Activated T-helper 2 cell treated with anti-CD3 and anti-CD28 coated beads, Interferon-gamma antibody, Interleukin-2, Interleukin-4, amounts not matched to agents 10 μg/mL and 5 μg/mL and 100 μg/mL, durations not matched to agents 14 hours and 24 hours and 36 hours (primary cell): Measurements from ENCODE around the gene OSBPL5. TPM values are rescaled to one million over a fixed set of nuclear protein-coding genes. Genes with fewer than 3 reads are reported as not detected.
"Not testable (repeated sequence)": the region's sequence is repeated elsewhere in the genome, so short reads cannot be mapped to it uniquely, and the experiment has no call there.

ENCODE experiments used
- DNase-seq: peaks from one replicate; pipeline ENCODE4 v3.0.0; 2021; ENCODE audit warnings: low spot score
- H3K27ac Mint-ChIP-seq: one replicate; pipeline ENCODE4 v1.8.0; 2021; ENCODE audit warnings: mixed read lengths
- H3K27me3 Mint-ChIP-seq: one replicate; pipeline ENCODE4 v1.8.0; 2021; ENCODE audit warnings: low read depth, mixed read lengths
- H3K36me3 Mint-ChIP-seq: one replicate; pipeline ENCODE4 v1.8.0; 2021; ENCODE audit warnings: low read depth, mixed read lengths
- H3K4me1 Mint-ChIP-seq: one replicate; pipeline ENCODE4 v1.8.0; 2021; ENCODE audit warnings: low read depth, mixed read lengths
- H3K4me3 Mint-ChIP-seq: one replicate; pipeline ENCODE4 v1.8.0; 2021; ENCODE audit warnings: low read depth, mild to moderate bottlenecking, moderate library complexity, mixed read lengths
- H3K9me3 Mint-ChIP-seq: one replicate; pipeline ENCODE4 v1.8.0; 2021; ENCODE audit warnings: mixed read lengths
- intact Hi-C: fragments of 100-400 bp; cut with micrococcal nuclease; formaldehyde crosslinking; loops from one replicate; pipeline ENCODE4 v1.15.1; 2023
- total RNA-seq: library from RNA; stranded (reverse); gene quantifications from 2 replicates; pipeline ENCODE4 v1.2.3, GENCODE V29; 2022

OSBPL5 gene
- total RNA-seq, 1 donor from 2014 or later, result 2.3 TPM

GRCh38 chr11:3168742-3169254 lies 3.7 kb upstream of the OSBPL5 start:
- Mint-ChIP-seq H3K4me1 (peaks cover 13% of the 10 kb centered on the region), H3K27me3 (peaks cover 38% of the 10 kb centered on the region)
- H3K9me3 Mint-ChIP-seq, intact Hi-C loops, DNase-seq, H3K27ac Mint-ChIP-seq, H3K4me3 Mint-ChIP-seq, H3K36me3 Mint-ChIP-seq: not testable (repeated sequence)

- Mint-ChIP-seq H3K27ac (no peak overlapping the region), H3K36me3 (no peaks in the 10 kb centered on the region), H3K4me3 (no peak overlapping the region), H3K4me1 (peaks cover 13% of the 10 kb centered on the region), H3K27me3 (peaks cover 50% of the 10 kb centered on the region), H3K9me3 (no peaks in the 10 kb centered on the region)
- intact Hi-C loops, result no loop called here
- DNase-seq, result no peak
These were observed 2.3 kb upstream of the OSBPL5 start for GRCh38 chr11:3167143-3168119.

GRCh38 chr11:3166268-3167142 lies 1.4 kb upstream of the OSBPL5 start:
- Mint-ChIP-seq H3K9me3 (no peaks in the 10 kb centered on the region), H3K4me3 (no peak overlapping the region), H3K27ac (no peak overlapping the region), H3K4me1 (peaks cover 13% of the 10 kb centered on the region), H3K27me3 (peaks cover 52% of the 10 kb centered on the region), H3K36me3 (no peaks in the 10 kb centered on the region)
- no peak for DNase-seq
- intact Hi-C loops, result no loop called here

- Mint-ChIP-seq H3K27ac (no peak overlapping the region), H3K4me1 (peaks cover 13% of the 10 kb centered on the region), H3K36me3 (no peaks in the 10 kb centered on the region), H3K27me3 (peaks cover 58% of the 10 kb centered on the region), H3K9me3 (no peaks in the 10 kb centered on the region), H3K4me3 (peak overlapping the region; percentile 53)
- no peak for DNase-seq
- intact Hi-C loops, result no loop called here
These were observed 782 bp upstream of the OSBPL5 start for GRCh38 chr11:3165916-3166267.

- intact Hi-C loops, result no loop called here
- no peaks in the 10 kb centered on the region for H3K9me3 Mint-ChIP-seq
- H3K27me3 Mint-ChIP-seq, result peaks cover 58% of the 10 kb centered on the region
- no peak for DNase-seq
- no peak overlapping the region for H3K27ac Mint-ChIP-seq
- no peaks in the 10 kb centered on the region for H3K36me3 Mint-ChIP-seq
- peaks cover 9% of the 10 kb centered on the region for H3K4me1 Mint-ChIP-seq
- no peak overlapping the region for H3K4me3 Mint-ChIP-seq
These were observed 458 bp downstream of the OSBPL5 start for GRCh38 chr11:3164552-3165151.

- no peaks in the 10 kb centered on the region for H3K9me3 Mint-ChIP-seq
- peaks cover 6% of the 10 kb centered on the region for H3K4me1 Mint-ChIP-seq
- intact Hi-C loops, result no loop called here
- peaks cover 60% of the 10 kb centered on the region for H3K27me3 Mint-ChIP-seq
- H3K36me3 Mint-ChIP-seq, result no peaks in the 10 kb centered on the region
- peak overlapping the region; percentile 41 for H3K4me3 Mint-ChIP-seq
- DNase-seq, result no peak
- no peak overlapping the region for H3K27ac Mint-ChIP-seq
These were observed 965 bp downstream of the OSBPL5 start for GRCh38 chr11:3164138-3164551.

- Mint-ChIP-seq H3K9me3 (no peaks in the 10 kb centered on the region), H3K27ac (no peak overlapping the region), H3K4me3 (peak overlapping the region; percentile 41), H3K36me3 (no peaks in the 10 kb centered on the region), H3K27me3 (peaks cover 58% of the 10 kb centered on the region), H3K4me1 (peaks cover 4% of the 10 kb centered on the region)
- no peak for DNase-seq
- intact Hi-C loops, result no loop called here
These were observed 1.7 kb downstream of the OSBPL5 start for GRCh38 chr11:3163241-3163981.

GRCh38 chr11:3162410-3163240 lies 2.5 kb downstream of the OSBPL5 start:
- H3K27ac Mint-ChIP-seq, result no peak overlapping the region
- intact Hi-C loops, result no loop called here
- H3K4me1 Mint-ChIP-seq, result peaks cover 4% of the 10 kb centered on the region
- H3K9me3 Mint-ChIP-seq, result no peaks in the 10 kb centered on the region
- H3K27me3 Mint-ChIP-seq, result peaks cover 52% of the 10 kb centered on the region
- DNase-seq, result no peak
- no peaks in the 10 kb centered on the region for H3K36me3 Mint-ChIP-seq
- no peak overlapping the region for H3K4me3 Mint-ChIP-seq

- no peak for DNase-seq
- intact Hi-C loops, result no loop called here
- Mint-ChIP-seq H3K4me3 (no peak overlapping the region), H3K36me3 (no peaks in the 10 kb centered on the region), H3K27me3 (peaks cover 48% of the 10 kb centered on the region), H3K9me3 (no peaks in the 10 kb centered on the region), H3K4me1 (peaks cover 4% of the 10 kb centered on the region), H3K27ac (no peak overlapping the region)
These were observed 3.2 kb downstream of the OSBPL5 start for GRCh38 chr11:3161720-3162409.

GRCh38 chr11:3161309-3161708 lies 3.8 kb downstream of the OSBPL5 start:
- no peaks in the 10 kb centered on the region for H3K9me3 Mint-ChIP-seq
- DNase-seq, result no peak
- no peak overlapping the region for H3K4me3 Mint-ChIP-seq
- H3K27me3 Mint-ChIP-seq, result peaks cover 42% of the 10 kb centered on the region
- H3K4me1 Mint-ChIP-seq, result peaks cover 4% of the 10 kb centered on the region
- no peaks in the 10 kb centered on the region for H3K36me3 Mint-ChIP-seq
- intact Hi-C loops, result no loop called here
- H3K27ac Mint-ChIP-seq, result no peak overlapping the region
